ENCODE results near the gene TMEM217.

TMEM217 gene

DNA sequence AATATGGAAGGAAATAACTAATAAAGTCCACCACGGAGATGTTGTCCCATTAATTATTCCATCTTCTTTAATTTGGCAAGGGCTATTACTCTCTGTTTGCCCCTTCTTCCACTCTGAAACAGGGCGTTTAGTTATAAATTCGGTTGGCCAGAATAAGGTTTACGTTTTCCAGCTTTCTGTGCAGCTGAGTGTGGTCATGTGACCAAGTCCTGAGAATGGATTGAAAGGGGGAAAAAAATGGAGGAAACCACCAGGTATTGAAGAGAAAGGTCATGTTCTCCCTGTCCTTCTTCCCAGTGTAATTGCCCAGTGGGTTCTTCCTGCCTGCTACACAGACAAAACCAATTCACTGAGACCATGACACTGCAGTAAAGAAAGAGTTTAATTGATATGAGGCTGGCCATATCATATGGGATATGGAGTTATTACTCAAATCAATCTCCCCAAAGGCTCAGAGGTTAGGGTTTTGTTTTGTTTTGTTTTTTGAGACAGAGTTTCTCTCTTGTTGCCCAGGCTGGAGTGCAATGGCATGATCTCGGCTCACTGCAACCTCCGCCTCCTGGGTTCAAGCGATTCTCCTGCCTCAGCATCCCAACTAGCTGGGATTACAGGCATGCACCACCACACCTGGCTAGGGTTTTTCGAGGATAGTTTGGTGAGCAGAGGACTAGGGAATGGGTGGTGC, 14.7 kb downstream of the TMEM217 start:
- TF ChIP-seq, protein P1, sequence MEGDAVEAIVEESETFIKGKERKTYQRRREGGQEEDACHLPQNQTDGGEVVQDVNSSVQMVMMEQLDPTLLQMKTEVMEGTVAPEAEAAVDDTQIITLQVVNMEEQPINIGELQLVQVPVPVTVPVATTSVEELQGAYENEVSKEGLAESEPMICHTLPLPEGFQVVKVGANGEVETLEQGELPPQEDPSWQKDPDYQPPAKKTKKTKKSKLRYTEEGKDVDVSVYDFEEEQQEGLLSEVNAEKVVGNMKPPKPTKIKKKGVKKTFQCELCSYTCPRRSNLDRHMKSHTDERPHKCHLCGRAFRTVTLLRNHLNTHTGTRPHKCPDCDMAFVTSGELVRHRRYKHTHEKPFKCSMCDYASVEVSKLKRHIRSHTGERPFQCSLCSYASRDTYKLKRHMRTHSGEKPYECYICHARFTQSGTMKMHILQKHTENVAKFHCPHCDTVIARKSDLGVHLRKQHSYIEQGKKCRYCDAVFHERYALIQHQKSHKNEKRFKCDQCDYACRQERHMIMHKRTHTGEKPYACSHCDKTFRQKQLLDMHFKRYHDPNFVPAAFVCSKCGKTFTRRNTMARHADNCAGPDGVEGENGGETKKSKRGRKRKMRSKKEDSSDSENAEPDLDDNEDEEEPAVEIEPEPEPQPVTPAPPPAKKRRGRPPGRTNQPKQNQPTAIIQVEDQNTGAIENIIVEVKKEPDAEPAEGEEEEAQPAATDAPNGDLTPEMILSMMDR (IDR thresholded peaks at IDR 0.05; ENCODE audit: extremely low read depth, missing control alignments): no peak

DNA sequence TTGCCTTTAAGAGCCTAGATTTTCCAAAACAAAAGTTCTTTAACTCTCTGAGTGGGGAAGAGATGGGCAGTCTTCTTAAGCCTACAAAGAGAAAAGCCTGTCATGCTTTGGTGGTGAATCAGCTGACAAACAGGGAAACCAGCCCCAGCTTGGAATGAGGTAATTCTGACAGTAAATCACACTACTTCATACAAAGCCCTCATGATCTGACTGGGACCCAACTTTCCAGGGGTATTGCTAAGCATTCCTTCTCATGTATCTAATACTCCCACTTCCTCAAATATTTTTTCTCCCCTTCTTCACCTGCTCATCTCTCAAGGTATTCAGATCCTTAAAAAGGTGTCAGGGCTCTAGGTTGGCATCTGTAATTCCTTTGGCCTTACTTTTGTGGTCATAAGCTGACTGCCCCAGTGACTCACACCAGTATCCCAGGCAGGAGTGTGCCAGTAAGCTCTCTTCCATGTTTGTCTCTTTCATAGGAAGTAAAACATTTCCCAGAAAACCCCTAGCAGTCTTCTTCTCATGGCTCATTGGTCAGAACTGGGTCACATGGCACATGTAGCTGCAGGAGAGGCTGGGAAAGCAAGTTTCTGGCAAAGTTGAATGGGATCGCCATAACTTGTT, 15.4 kb downstream of the TMEM217 start:
- TF ChIP-seq, protein P1 (IDR thresholded peaks at IDR 0.05; ENCODE audit: extremely low read depth, missing control alignments): no peak

More for the DNA sequence above, 14.7 kb downstream of the TMEM217 start:
- DNase-seq (ENCODE audit: low spot score): no peak

DNA sequence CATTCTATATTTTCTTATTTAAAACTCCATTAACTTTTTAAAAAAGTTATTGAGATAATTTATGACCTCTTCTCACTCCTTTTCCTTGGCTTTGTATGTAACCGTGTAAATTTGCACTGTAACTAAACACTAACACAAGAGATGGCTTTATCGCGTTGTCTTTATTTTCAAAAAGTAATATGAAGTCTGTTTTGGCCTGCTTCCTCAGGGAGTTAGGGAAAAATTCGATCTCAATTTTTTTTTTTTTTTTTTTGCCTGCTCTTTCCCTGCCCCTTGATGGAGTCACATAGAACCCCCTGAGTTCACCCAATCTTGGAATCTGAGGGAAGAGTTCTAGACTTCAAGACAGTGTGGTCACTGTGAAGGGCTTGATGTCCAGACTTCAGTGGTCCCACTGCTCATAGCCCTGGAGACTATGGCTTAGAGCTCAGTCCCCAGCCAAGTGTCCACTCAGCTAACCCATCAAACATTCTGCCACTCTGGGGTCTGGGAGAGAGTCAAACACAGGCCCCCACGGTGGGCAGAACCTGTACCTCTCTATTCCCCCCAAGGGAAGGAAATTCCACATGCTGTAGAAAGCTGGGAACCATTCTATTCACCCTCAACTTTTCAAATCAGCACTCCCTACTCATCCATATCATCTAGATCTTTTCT, 16.0 kb downstream of the TMEM217 start:
- TF ChIP-seq, protein P1 (IDR thresholded peaks at IDR 0.05; ENCODE audit: extremely low read depth, missing control alignments): no peak
- DNase-seq (ENCODE audit: low spot score): no peak

More for the DNA sequence above, 15.4 kb downstream of the TMEM217 start:
- DNase-seq (ENCODE audit: low spot score): peak; percentile 20

DNA sequence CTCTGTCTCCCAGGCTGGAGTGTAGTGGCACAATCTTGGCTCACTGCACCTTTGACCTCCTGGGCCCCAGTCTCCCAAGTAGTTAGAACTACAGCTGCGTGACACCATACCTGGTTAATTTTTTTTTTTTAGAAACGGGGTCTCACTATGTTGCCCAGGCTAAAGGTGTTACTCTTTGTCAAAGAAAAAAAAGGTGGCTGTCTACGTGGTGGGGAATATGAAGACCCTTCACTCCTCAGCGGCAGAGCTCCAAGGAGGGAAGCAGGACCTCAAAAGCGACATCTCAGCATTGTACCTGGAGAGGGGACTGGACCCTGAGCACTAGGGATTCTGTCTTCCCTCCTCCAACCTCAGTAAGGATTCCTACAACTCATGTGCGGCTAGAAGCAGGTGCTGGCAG, 16.8 kb downstream of the TMEM217 start:
- TF ChIP-seq, protein P1 (IDR thresholded peaks at IDR 0.05; ENCODE audit: extremely low read depth, missing control alignments): no peak

DNA sequence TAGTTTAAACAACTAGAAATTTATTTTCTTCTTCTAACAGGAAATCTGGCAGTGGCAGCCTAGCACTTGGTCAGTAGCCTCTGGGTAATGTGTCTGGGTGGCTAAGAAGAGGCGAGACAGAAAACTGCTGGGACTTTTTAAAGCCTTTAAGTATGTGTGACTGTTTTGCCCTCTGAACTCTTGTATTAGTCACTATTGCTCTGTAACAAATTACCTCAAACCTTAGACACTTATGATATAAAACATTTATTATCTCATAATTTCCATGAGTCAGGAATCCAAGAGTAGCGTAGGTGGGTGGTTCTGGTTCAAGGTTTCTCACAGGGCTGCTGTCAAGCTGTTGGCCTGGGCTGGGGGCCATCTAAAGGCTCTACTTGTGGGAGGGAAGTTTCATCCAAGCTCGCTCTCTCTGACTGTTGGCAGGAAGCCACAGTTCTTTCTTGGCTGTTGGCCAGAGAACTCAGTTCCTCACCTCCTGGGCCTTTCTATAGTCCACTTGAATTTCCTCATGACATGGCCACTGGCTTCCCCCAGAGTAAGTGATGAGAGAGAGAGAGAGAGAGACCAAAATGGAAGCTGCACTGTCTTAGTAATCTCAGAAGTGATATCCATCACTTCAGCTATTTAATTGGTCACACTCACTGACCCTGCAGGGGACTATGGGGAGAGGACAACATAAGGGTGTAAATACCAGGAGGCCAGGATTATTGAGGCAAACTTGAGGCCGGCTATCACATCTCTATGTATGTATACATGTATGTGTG, 17.8 kb downstream of the TMEM217 start:
- peak; percentile 68 for DNase-seq (ENCODE audit: low spot score)

More for the DNA sequence above, 16.8 kb downstream of the TMEM217 start:
- DNase-seq (ENCODE audit: low spot score): no peak

DNA sequence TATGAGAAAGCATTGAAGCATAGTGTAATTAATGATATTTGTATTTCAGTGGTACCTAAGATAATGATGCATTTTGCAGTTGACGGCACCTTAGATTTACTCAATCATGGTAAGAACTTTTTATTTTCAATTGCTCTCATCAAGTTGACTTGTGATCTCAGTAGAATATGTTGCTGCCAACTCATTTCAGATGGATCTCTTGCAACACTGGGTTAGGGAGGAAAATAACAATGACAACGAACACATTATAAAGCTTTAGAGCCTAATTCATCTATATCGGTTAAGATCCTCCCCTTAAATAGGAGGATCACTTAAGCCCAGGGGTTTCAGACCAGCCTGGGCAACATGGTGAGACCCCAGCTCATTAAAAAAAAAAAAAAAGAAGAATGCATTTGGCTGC, 18.4 kb downstream of the TMEM217 start:
- no peak for DNase-seq (ENCODE audit: low spot score)
- TF ChIP-seq, protein P1 (IDR thresholded peaks at IDR 0.05; ENCODE audit: extremely low read depth, missing control alignments): no peak

More for the DNA sequence above, 17.8 kb downstream of the TMEM217 start:
- TF ChIP-seq, protein P1 (IDR thresholded peaks at IDR 0.05; ENCODE audit: extremely low read depth, missing control alignments): no peak
